HG02798 (cell line): ENCODE data around the gene ORC3.

Source experiments
- ATAC-seq: cut with Tn5 transposase; IDR thresholded peaks from one replicate; pipeline ENCODE4 v1.9.1; 2021; ENCODE audit warnings: mild to moderate bottlenecking; ENCODE audit not compliant: unreplicated experiment, poor library complexity

Gene ORC3

GRCh38 chr6:87589693-87590416 lies at the start of gene ORC3, which contains the start of gene RARS2:
Gene ORC3, plus strand, starts transcription at chr6:87590135. Its CDS starts 34 bp downstream, at chr6:87590169.
Gene RARS2, minus strand, starts transcription at chr6:87589987. Its CDS starts 30 bp downstream, at chr6:87589957.
- peak; percentile 100 for ATAC-seq

- ATAC-seq: no peak
These were observed 49.4 kb upstream of the ORC3 start for GRCh38 chr6:87540539-87540938.

- no peak for ATAC-seq
These were observed 48.9 kb upstream of the ORC3 start for GRCh38 chr6:87541041-87541440.

DNA sequence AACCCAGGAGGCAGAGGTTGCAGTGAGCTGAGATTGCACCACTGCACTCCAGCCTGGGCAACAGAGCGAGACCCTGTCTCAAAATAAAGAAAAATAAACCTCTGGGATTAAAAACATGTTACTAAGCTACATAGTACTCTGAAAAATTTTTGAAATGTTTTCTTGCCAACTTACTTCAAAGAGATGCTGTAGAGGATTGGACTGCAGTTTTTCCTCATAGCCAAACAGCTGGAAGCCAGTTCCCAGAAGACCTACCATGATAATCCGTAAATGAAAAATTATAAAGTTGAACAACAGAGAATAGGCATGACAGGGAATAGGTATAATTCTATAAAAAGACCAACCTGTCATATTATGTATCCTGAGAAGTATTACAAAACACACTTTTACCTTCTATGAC lies 48.2 kb upstream of the ORC3 start:
- ATAC-seq: no peak

GRCh38 chr6:87543696-87544473 lies 46.0 kb upstream of the ORC3 start:
- no peak for ATAC-seq

DNA sequence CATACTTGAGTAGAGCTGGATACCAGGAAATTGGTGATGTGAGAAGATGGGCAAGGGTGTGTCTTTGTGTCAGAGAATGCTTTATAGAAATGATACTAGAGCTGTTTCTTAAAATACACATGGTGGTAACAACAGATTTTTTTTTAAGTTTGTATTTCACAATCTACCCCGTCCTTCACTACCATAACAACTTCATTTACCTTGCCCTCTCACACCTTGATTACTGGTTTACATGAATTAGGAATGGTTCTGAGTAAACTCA lies 45.5 kb upstream of the ORC3 start:
- no peak for ATAC-seq

GRCh38 chr6:87551799-87552198 lies 38.1 kb upstream of the ORC3 start:
- no peak for ATAC-seq

GRCh38 chr6:87553159-87553765 lies 36.7 kb upstream of the ORC3 start:
- no peak for ATAC-seq

GRCh38 chr6:87555506-87555905 lies 34.4 kb upstream of the ORC3 start:
- no peak for ATAC-seq

GRCh38 chr6:87558446-87558845 lies 31.5 kb upstream of the ORC3 start:
- no peak for ATAC-seq

- ATAC-seq: no peak
These were observed 28.9 kb upstream of the ORC3 start for GRCh38 chr6:87561017-87561416.

DNA sequence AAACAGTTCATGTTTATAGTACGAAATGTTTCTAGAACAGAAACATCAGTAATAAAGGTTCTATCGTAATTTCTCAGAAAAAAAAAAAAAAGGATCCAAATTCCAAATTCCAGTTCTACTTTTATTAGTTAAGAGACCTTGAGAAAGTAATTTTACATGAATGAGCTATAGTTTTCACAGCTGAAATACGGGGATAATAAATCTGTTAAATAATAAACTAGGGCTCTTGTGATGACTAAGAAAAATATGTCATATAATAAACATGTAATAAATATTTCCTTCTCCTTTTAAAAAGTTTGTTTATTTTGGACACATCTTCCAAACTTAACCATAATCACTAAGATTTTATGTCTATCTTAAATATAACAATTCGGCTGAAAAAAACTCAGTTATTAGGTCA lies 17.9 kb upstream of the ORC3 start:
- ATAC-seq: no peak

DNA sequence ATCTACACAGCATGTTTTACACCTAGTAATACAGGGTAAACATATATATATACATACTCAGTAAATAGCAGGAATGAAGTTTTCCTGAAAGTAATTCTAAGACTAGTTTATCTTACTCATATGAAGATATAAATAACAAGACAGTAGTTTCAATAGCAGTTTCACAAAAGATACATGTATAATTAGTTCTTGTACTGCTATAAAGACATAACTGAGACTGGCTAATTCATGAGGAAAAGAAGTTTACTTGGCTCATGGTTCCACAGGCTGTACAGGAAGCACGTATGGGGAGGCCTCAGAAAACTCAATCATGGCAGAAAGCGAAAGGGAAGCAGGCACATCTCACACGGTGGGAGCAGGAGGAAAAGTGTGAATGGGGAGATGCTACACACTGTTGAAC lies 17.1 kb upstream of the ORC3 start:
- no peak for ATAC-seq

DNA sequence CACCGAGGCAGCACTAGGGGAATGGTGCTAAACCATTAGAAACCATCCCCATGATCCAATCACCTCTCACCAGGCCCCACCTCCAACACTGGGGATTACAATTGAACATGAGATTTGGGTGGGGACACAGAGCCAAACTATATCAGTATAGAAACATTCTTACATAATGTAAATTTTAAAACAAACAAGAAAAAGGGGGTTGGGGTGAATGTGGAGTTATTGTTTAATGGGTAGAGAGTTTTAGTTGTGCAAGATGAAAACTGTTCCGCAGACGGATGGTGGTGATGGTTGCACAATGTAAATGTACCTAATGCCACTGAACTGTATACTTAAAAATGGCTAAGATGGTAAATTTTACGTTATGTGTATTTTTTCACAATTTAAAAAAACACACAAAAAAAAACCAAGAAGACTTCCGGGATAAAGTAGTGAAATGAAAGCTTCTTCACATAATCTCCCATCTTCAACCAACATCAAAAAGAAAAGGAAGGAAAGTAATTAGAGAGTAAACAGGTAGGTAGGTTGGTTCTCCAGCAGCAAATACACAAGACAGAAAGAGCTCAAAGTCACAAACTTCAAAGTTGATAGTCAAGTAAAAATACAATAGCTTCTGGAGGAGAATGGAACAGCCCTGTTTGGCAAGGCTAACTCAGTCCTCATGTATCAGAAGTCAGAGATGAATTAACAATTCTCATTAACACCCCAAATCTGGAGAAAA lies 16.5 kb upstream of the ORC3 start:
- ATAC-seq: no peak

- no peak for ATAC-seq
These were observed 15.6 kb upstream of the ORC3 start for GRCh38 chr6:87574237-87574804.

- ATAC-seq: no peak
These were observed 14.5 kb upstream of the ORC3 start for GRCh38 chr6:87575423-87575822.

DNA sequence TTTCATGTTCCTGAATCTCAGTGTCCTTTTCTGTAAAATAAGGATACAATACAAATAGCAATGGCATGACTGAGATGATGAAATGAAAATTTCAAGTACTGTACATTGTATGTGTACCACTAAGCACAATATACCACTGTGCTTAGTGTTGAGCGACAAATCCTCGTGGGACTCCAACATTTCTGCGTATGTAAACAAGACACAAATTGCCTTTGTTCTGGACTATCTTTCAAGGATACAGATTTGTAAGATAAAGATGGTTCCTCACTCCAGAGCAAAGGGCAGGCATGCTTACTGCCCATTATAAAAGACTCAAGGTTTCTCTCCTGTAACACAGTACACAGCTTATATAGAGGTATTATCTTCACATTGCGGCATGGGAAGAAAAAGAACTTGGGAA lies 6.1 kb upstream of the ORC3 start:
- ATAC-seq: no peak

DNA sequence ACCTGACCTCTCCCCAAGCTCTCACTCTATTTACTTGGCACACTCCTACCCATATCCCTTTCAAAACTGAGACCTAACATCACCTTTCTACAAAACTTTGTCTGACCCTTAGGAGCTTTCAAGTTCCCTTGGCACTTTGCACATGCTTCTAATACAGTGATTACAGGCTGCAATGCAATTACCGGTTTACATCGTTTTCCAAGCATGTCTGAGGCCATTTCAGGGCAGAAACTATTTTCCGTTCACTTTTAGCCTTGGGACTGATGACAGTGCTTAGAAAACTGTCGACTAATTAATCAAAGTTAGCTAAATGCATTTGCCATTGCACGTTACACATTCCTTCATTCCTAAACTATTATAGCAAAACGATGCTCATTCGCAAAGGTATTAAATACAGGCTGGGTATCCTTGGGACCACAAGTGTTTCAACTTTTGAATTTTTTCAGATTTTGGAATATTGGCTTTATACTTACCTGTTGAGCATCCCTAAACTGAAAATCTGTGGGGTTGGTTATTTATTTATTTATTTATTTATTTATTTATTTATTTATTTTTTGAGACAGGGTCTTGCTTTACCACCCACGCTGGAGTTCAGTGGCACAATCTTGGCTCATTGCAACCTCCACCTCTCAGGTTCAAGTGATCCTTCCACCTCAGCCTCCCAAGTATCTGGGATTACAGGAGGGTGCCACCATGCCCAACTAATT lies 3.4 kb upstream of the ORC3 start:
- ATAC-seq: no peak

DNA sequence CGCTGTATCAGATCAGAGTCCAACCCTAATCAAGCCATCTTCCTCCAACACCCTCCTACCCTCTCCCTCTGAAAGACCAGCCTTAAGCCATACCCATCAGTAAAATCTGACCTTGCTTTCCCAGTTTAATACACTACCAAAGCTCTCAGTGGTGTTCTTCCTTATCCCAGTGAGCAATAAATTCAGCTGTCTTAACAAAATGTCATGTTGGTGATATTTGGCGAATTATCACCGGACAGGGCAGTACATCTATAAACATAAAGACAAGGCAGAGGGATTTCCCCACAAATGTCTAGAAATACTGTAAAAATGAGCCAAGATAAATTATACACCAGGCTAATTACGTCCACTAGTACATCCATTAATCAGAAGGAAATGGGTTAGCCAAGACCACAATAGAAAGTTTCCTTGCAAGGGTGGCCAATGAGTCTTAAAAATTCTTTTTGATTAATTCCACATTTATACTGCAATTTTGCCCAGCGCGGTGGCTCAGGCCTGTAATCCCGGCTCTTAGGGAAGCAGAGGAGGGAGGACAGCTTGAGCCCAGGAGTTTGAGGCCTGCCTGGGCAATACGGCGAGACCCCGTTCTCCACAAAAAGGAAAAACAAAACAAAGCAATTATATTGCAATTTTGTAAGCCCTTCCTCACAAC lies 1.1 kb upstream of the ORC3 start:
- no peak for ATAC-seq
